ENCODE measurements around the gene THSD4. TPM values are rescaled to one million over a fixed set of nuclear protein-coding genes. Genes with fewer than 3 reads are reported as not detected.

Gene THSD4
- total and polyA plus RNA-seq, 9 of the 15 experiments (the other 6 are each of a cell fraction or from before 2014, with no cell fraction given): 0.04 TPM; not detected in 5

- TF ChIP-seq SIN3A (IDR thresholded peaks at IDR 0.05; ENCODE audit: borderline replicate concordance in 2 of 2, control insufficient read depth in 1 of 2, low read depth in 2 of 2, low read length in 2 of 2) (no peak), BRCA1 (IDR thresholded peaks at IDR 0.05) (no peak), BRCA1 (CRISPR knock-in tag; IDR thresholded peaks at IDR 0.05) (no peak), CEBPG (CRISPR knock-in tag; IDR thresholded peaks at IDR 0.05) (no peak), CEBPG (tag; conservative IDR thresholded peaks at IDR 0.05 in 1 of 2, IDR thresholded peaks at IDR 0.05 in 1 of 2) (no peak), ZNF707 (CRISPR knock-in tag; conservative IDR thresholded peaks at IDR 0.05) (no peak), THRB (CRISPR knock-in tag; conservative IDR thresholded peaks at IDR 0.05) (no peak), SMARCA4 (IDR thresholded peaks at IDR 0.05) (no peak), CTBP1 (IDR thresholded peaks at IDR 0.05; ENCODE audit: borderline replicate concordance) (no peak)
- TF ChIP-seq, protein P1, sequence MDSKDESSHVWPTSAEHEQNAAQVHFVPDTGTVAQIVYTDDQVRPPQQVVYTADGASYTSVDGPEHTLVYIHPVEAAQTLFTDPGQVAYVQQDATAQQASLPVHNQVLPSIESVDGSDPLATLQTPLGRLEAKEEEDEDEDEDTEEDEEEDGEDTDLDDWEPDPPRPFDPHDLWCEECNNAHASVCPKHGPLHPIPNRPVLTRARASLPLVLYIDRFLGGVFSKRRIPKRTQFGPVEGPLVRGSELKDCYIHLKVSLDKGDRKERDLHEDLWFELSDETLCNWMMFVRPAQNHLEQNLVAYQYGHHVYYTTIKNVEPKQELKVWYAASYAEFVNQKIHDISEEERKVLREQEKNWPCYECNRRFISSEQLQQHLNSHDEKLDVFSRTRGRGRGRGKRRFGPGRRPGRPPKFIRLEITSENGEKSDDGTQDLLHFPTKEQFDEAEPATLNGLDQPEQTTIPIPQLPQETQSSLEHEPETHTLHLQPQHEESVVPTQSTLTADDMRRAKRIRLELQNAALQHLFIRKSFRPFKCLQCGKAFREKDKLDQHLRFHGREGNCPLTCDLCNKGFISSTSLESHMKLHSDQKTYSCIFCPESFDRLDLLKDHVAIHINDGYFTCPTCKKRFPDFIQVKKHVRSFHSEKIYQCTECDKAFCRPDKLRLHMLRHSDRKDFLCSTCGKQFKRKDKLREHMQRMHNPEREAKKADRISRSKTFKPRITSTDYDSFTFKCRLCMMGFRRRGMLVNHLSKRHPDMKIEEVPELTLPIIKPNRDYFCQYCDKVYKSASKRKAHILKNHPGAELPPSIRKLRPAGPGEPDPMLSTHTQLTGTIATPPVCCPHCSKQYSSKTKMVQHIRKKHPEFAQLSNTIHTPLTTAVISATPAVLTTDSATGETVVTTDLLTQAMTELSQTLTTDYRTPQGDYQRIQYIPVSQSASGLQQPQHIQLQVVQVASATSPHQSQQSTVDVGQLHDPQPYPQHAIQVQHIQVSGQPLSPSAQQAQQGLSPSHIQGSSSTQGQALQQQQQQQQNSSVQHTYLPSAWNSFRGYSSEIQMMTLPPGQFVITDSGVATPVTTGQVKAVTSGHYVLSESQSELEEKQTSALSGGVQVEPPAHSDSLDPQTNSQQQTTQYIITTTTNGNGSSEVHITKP (IDR thresholded peaks at IDR 0.05; ENCODE audit: partially characterized antibody): no peak
These were observed 334.7 kb downstream of the THSD4 start (continued) for GRCh38 chr15:71449956-71450355.
